ENCODE data around the gene LDLRAD3.
A peak's percentile ranks its signal among the peaks of the same experiment; 100 is the strongest.

LDLRAD3 gene

DNA sequence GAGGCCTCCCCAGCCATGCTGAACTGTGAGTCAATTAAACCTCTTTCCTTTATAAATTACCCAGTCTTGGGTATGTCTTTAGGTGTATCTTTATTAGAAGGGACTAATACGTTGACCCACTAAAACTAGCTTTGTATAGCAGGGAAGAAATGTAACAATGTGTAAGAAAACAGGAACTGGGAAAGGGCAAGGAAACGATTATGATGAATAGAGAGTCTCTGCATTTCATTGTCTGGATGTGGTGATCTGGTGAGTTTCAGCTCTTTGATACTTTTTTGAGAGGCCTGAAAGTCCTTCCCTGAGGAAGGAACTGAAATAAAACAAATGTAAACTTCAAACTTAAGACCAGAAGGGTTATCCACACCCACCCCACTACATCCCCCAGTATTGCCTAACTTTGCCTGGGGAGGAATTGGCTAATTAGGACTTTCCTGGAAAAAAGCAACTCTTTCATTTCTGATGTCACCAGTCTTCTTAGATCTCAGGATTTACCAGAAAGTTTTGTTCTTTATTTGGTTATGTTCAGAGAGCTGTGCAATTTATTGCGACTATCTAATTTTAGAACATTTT lies 119.0 kb downstream of the LDLRAD3 start:
- Histone ChIP-seq H3K36me3 (peaks cover 5% of the 10 kb centered on the region; the same call in 1 of the 2 replicates), H3K9me3 (ENCODE audit: severe bottlenecking) (peaks cover 5% of the 10 kb centered on the region), H3K27me3 (ENCODE audit: insufficient read depth, low read depth, severe bottlenecking) (no peaks in the 10 kb centered on the region), H3K4me3 (ENCODE audit: low read depth, low read length) (no peak overlapping the region), H3K27ac (no peak overlapping the region)
- no peak for DNase-seq
- TF ChIP-seq, protein P1, sequence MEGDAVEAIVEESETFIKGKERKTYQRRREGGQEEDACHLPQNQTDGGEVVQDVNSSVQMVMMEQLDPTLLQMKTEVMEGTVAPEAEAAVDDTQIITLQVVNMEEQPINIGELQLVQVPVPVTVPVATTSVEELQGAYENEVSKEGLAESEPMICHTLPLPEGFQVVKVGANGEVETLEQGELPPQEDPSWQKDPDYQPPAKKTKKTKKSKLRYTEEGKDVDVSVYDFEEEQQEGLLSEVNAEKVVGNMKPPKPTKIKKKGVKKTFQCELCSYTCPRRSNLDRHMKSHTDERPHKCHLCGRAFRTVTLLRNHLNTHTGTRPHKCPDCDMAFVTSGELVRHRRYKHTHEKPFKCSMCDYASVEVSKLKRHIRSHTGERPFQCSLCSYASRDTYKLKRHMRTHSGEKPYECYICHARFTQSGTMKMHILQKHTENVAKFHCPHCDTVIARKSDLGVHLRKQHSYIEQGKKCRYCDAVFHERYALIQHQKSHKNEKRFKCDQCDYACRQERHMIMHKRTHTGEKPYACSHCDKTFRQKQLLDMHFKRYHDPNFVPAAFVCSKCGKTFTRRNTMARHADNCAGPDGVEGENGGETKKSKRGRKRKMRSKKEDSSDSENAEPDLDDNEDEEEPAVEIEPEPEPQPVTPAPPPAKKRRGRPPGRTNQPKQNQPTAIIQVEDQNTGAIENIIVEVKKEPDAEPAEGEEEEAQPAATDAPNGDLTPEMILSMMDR (IDR thresholded peaks at IDR 0.05; ENCODE audit: low read depth, low read length) = no peak

DNA sequence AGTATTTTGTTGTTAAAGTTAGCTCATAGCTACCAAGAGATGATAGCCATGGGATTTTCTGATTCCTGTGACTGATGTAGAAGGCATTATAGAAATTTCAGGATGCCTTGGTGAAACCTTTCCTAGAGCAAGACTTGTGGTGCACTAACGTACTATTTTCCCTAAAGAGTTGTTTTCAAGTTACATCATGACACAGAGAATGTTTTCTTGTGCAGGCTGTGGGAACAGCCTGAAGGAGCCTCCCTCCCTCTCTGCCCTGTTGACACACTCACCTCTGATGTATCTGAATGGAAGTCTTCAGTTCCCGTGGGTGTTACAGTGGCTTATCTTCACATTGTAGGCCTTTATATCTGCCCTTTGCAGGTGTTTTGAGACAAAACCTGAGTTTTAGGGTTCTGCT lies 121.6 kb downstream of the LDLRAD3 start:
- H3K9me3 ChIP-seq (ENCODE audit: severe bottlenecking) = peaks cover 5% of the 10 kb centered on the region
- H3K27me3 ChIP-seq (ENCODE audit: insufficient read depth, low read depth, severe bottlenecking) = no peaks in the 10 kb centered on the region
- no peak overlapping the region for H3K4me3 ChIP-seq (ENCODE audit: low read depth, low read length)
- no peak overlapping the region for H3K27ac ChIP-seq
- TF ChIP-seq, protein P1 (IDR thresholded peaks at IDR 0.05; ENCODE audit: low read depth, low read length) = no peak
- no peaks in the 10 kb centered on the region; the same call in 1 of the 2 replicates for H3K36me3 ChIP-seq
- no peak for DNase-seq

DNA sequence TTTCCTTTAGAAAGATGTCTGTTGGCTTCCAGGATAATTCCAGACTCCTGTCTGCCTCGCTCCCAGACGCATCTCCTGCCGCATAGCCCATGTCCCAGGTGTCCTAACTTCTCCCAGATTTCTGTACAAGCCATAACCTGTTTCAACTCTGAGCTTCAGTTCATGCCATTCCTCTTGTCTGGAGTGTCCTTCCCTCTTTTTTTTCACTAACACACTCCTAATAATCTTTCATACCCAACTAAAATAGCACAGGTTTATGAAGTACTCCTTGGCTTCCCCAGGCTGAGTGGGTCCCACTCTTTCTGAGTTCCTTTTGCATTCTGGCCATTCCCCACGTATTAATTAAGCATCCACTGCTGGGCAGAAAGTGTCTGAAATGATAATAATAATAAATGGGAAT lies 123.0 kb downstream of the LDLRAD3 start:
- Histone ChIP-seq H3K36me3 (no peaks in the 10 kb centered on the region; the same call in 1 of the 2 replicates), H3K27me3 (ENCODE audit: insufficient read depth, low read depth, severe bottlenecking) (no peaks in the 10 kb centered on the region), H3K27ac (no peak overlapping the region), H3K9me3 (ENCODE audit: severe bottlenecking) (peaks cover 5% of the 10 kb centered on the region), H3K4me3 (ENCODE audit: low read depth, low read length) (no peak overlapping the region)
- TF ChIP-seq, protein P1 (IDR thresholded peaks at IDR 0.05; ENCODE audit: low read depth, low read length) = no peak
- no peak for DNase-seq

DNA sequence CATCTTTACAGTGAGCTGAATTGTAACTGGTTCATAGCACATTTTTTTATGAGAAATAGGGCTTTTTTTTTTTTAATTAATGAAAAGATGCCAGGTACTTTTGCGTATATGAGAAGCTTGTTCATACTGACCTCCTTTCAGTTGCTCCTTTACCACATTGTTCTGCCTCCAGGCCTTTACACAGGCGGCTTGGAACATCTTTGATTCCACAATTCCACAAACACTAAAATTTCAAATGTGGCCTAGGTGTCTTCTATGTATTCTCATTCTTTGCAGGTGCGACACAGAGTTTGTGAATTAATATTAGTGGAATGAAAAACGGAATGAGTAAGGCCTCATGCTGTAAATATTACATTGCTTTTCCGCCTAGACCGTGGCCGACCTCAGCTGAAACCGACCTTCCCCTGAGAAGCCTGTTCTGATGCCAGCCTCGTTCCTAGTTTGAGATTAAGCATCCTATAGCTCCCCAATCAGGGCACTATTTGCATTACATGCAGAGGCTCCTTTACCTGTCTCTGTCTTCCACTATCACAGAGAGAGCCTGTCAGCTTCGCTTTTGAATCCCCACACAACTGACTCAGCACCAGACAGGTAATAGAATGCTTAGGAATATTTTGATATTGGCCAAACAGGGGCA lies 125.8 kb downstream of the LDLRAD3 start:
- DNase-seq = peak; percentile 32

DNA sequence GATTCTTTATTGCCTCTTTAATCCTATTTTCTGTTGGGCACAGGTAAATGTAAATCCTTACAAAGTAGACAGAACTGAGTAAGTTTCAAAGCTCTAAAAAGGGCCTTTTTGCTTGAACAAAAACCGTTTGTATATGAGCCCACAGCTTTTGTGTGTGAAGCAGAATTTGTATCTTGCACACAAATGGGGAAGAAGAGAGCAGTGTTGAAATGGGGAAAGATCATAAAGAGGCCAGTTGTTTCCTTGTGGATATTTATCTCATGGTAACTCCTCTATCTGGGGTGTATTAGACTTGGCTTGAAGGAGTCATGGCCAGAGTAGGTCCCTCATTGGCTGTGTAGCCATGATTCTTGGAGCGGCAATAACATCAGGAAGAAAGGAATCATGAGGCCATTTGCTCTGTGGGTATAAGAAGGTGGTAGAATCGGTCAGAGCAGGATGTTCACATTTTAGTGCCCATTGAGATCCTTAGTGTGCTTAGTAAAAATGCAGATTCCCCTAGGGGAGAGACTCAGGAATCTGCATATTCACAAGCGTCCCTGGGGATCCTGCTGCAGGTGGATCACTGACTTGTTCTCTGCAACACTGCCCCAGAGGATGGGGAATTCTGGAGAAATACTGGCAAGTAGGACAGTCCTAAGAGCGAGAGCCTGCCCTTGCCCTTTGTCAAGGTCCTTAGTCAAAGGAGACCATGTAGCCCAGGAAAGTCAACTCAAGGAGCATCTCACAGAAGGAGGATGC lies 126.5 kb downstream of the LDLRAD3 start:
- TF ChIP-seq, protein P1 (IDR thresholded peaks at IDR 0.05; ENCODE audit: low read depth, low read length) = no peak
- Histone ChIP-seq H3K27me3 (ENCODE audit: insufficient read depth, low read depth, severe bottlenecking) (no peaks in the 10 kb centered on the region), H3K36me3 (no peaks in the 10 kb centered on the region; the same call in 1 of the 2 replicates), H3K4me3 (ENCODE audit: low read depth, low read length) (no peak overlapping the region), H3K9me3 (ENCODE audit: severe bottlenecking) (peaks cover 5% of the 10 kb centered on the region), H3K27ac (no peak overlapping the region)
- DNase-seq = no peak

More for the DNA sequence above, 125.8 kb downstream of the LDLRAD3 start:
- no peaks in the 10 kb centered on the region for H3K27me3 ChIP-seq (ENCODE audit: insufficient read depth, low read depth, severe bottlenecking)
- H3K4me3 ChIP-seq (ENCODE audit: low read depth, low read length) = no peak overlapping the region
- H3K36me3 ChIP-seq = no peaks in the 10 kb centered on the region; the same call in 1 of the 2 replicates
- H3K9me3 ChIP-seq (ENCODE audit: severe bottlenecking) = peaks cover 5% of the 10 kb centered on the region
- no peak overlapping the region for H3K27ac ChIP-seq
- TF ChIP-seq, protein P1 (IDR thresholded peaks at IDR 0.05; ENCODE audit: low read depth, low read length) = peak; percentile 54

Data from WERI-Rb-1 (cell line).